C4-2B (cell line): ENCODE data around the gene MTMR11.

Source experiments
- CTCF ChIP-seq: fragments of 450-650 bp; conservative IDR thresholded peaks from 2 replicates; pipeline ENCODE4 v1.5.1; 2017; ENCODE audit warnings: mild to moderate bottlenecking
- ZFX ChIP-seq: fragments of 450-650 bp; IDR thresholded peaks from 2 replicates; pipeline ENCODE4 v1.6.1; 2017

GRCh38 chr1:149931212-149931790 is 5.4 kb downstream of the MTMR11 start:
- no peak for TF ChIP-seq CTCF
- TF ChIP-seq ZFX = no peak
